OCI-LY1 (cell line): Measurements from ENCODE around the gene FKBP3.

Experiments
- H2AFZ ChIP-seq: fragments of 200-600 bp; sonication (generic), shearing (Covaris generic); 2 replicates; pipeline ENCODE4 v1.6.0; 2014; ENCODE audit warnings: antibody characterized with exemption, mild to moderate bottlenecking, low read length
- H3F3A ChIP-seq: fragments of 200-600 bp; sonication (generic), shearing (Covaris generic); 2 replicates; pipeline ENCODE4 v1.6.0; 2014; ENCODE audit warnings: mild to moderate bottlenecking, antibody characterized with exemption, low read length, moderate library complexity; ENCODE audit not compliant: insufficient read depth
- H3K27ac ChIP-seq: fragments of 200-600 bp; sonication (generic); 2 replicates; pipeline ENCODE4 v1.5.1; 2014; ENCODE audit warnings: low read length, mixed run types, mild to moderate bottlenecking, low read depth; ENCODE audit not compliant: poor library complexity, severe bottlenecking
- H3K27me3 ChIP-seq: fragments of 200-600 bp; sonication (generic); 2 replicates; pipeline ENCODE4 v1.6.0; 2014; ENCODE audit warnings: antibody characterized with exemption, mild to moderate bottlenecking, low read length, moderate library complexity; ENCODE audit not compliant: insufficient read depth
- H3K36me3 ChIP-seq: fragments of 200-600 bp; sonication (generic); 2 replicates; pipeline ENCODE4 v1.6.1; 2014; ENCODE audit warnings: mild to moderate bottlenecking, antibody characterized with exemption, low read length, moderate library complexity, mixed read lengths; ENCODE audit not compliant: insufficient read depth
- H3K4me1 ChIP-seq: fragments of 200-600 bp; sonication (generic); 2 replicates; pipeline ENCODE4 v1.5.1; 2014; ENCODE audit warnings: mild to moderate bottlenecking, low read length, moderate library complexity; ENCODE audit not compliant: insufficient read depth, severe bottlenecking
- H3K4me2 ChIP-seq: fragments of 200-600 bp; sonication (generic), shearing (Covaris generic); 2 replicates; pipeline ENCODE4 v1.6.1; 2014; ENCODE audit warnings: low read length
- H3K4me3 ChIP-seq: fragments of 200-600 bp; sonication (generic); 2 replicates; pipeline ENCODE4 v1.5.1; 2014; ENCODE audit warnings: low read length, low read depth, mild to moderate bottlenecking, mixed read lengths; ENCODE audit not compliant: poor library complexity, severe bottlenecking
- H3K79me2 ChIP-seq: fragments of 200-600 bp; shearing (Covaris generic); 2 replicates; pipeline ENCODE4 v1.6.1; 2016; ENCODE audit warnings: mixed run types, low read length, mixed read lengths; ENCODE audit not compliant: insufficient read depth
- H3K9ac ChIP-seq: fragments of 200-600 bp; sonication (generic), shearing (Covaris generic); 2 replicates; pipeline ENCODE4 v1.6.1; 2014; ENCODE audit warnings: mild to moderate bottlenecking, low read length, mixed read lengths
- H3K9me2 ChIP-seq: fragments of 200-600 bp; sonication (generic), shearing (Covaris generic); 2 replicates; pipeline ENCODE4 v1.6.1; 2014; ENCODE audit warnings: low read depth, mild to moderate bottlenecking, low read length, mixed read lengths
- H3K9me3 ChIP-seq: fragments of 200-600 bp; shearing (Covaris generic); 2 replicates; pipeline ENCODE4 v1.6.1; 2014; ENCODE audit warnings: low read length, mixed read lengths
- H4K20me1 ChIP-seq: fragments of 200-600 bp; sonication (generic), shearing (Covaris generic); 2 replicates; pipeline ENCODE4 v1.6.0; 2016; ENCODE audit warnings: mild to moderate bottlenecking, low read length; ENCODE audit not compliant: insufficient read depth
- CTCF ChIP-seq: fragments of 200-600 bp; sonication (generic), shearing (Covaris generic); IDR thresholded peaks from 2 replicates; pipeline ENCODE4 v1.5.1; 2017; ENCODE audit warnings: mild to moderate bottlenecking, antibody characterized with exemption, low read length, moderate library complexity, mixed read lengths
- EZH2 ChIP-seq: fragments of 200-600 bp; sonication (generic), shearing (Covaris generic); IDR thresholded peaks from 2 replicates; pipeline ENCODE4 v1.8.0; 2017; ENCODE audit warnings: borderline replicate concordance, mixed run types, mild to moderate bottlenecking, antibody characterized with exemption, low read length, moderate library complexity, mixed read lengths

FKBP3 gene

DNA sequence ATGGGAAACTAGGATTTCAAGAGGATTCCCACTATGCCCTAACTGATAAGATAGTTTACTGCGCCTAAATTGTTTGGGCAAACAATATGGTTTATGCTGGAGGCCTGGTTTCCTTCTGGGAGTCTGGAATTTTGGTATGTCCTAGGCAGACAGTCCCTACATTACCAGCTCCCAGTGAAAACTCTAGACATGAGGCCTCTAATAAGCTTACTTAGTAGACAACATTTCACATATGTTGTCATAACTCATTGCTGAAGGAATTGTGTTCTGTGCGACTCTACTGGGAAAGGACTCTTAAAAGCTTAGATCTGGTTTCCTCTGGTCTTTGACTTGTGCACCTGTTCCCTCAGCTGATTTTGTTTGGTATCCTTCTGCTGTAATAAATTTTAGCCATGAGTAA lies 68.3 kb downstream of the FKBP3 start:
- Histone ChIP-seq H3K27ac (no peak overlapping the region), H3K36me3 (peaks cover 6% of the 10 kb centered on the region), H3K4me3 (no peak overlapping the region), H3K9me3 (no peaks in the 10 kb centered on the region), H3F3A (no peaks in the 10 kb centered on the region), H3K4me1 (no peaks in the 10 kb centered on the region), H4K20me1 (no peaks in the 10 kb centered on the region), H3K27me3 (no peaks in the 10 kb centered on the region), H2AFZ (no peak overlapping the region), H3K9ac (no peak overlapping the region), H3K79me2 (no peaks in the 10 kb centered on the region), H3K9me2 (no peaks in the 10 kb centered on the region), H3K4me2 (no peak overlapping the region)
- TF ChIP-seq EZH2 (no peak), CTCF (no peak)
